SK-N-SH (cell line): Measurements from ENCODE around the gene FMOD. TPM values are rescaled to one million over a fixed set of nuclear protein-coding genes. Genes with fewer than 3 reads are reported as not detected.

ENCODE experiments used
- CTCF ChIA-PET: fragments of 300-600, 350-600 bp; formaldehyde crosslinking; extraction: SDS; loops from one replicate; lab custom pipeline; 2021; lab: Yijun Ruan, JAX
- POLR2A ChIA-PET: fragments of 350-600 bp; sonication (Branson Sonifier 250); formaldehyde crosslinking; extraction: SDS; loops from one replicate; lab custom pipeline; 2020; ENCODE audit warnings: antibody characterized with exemption, inconsistent platforms; lab: Yijun Ruan, JAX
- DNase-seq: peaks from one replicate; pipeline ENCODE4 v3.0.0; 2012
- H2AFZ ChIP-seq: fragments of 200-600 bp; sonication (generic); 2 replicates; pipeline ENCODE4 v1.8.1; 2016; ENCODE audit warnings: antibody characterized with exemption, mild to moderate bottlenecking, low read depth
- H3F3A ChIP-seq: fragments of 200-600 bp; sonication (generic); replicated peaks from 2 replicates; pipeline ENCODE3; 2016; ENCODE audit warnings: antibody characterized with exemption, mild to moderate bottlenecking; ENCODE audit not compliant: insufficient read depth
- H3K27ac ChIP-seq, 2 experiments: fragments of 200-500 bp in 1 of 2; fragments of 200-600 bp in 1 of 2; sonication (Bioruptor generic) in 1 of 2; sonication (generic), shearing (Covaris generic) in 1 of 2; 2 replicates each; pipeline versions ENCODE4 v1.5.1 to v1.6.1; 2014 to 2016; ENCODE audit warnings: low read depth in 2 of 2, inconsistent platforms in 1 of 2, low read length in 1 of 2, mild to moderate bottlenecking in 1 of 2, mixed read lengths in 1 of 2
- H3K27me3 ChIP-seq: fragments of 200-600 bp; sonication (generic), shearing (Covaris generic); 2 replicates; pipeline ENCODE4 v1.6.1; 2016; ENCODE audit warnings: mixed run types; ENCODE audit not compliant: insufficient read depth
- H3K36me3 ChIP-seq, 2 experiments: fragments of 200-500 bp in 1 of 2; fragments of 200-600 bp in 1 of 2; sonication (Bioruptor generic) in 1 of 2; sonication (generic) in 1 of 2; replicated peaks in 1 of 2; 2 replicates each; pipeline versions ENCODE3 to v1.5.1; 2014 to 2016; ENCODE audit warnings: low read length in 1 of 2, mild to moderate bottlenecking in 1 of 2; ENCODE audit not compliant: insufficient read depth in 2 of 2, control insufficient read depth in 1 of 2
- H3K4me1 ChIP-seq, 2 experiments: fragments of 200-500 bp in 1 of 2; fragments of 200-600 bp in 1 of 2; sonication (Bioruptor generic) in 1 of 2; sonication (generic), shearing (Covaris generic) in 1 of 2; 2 replicates each; pipeline versions ENCODE4 v1.5.1 to v1.6.1; 2014 to 2016; ENCODE audit warnings: low read depth in 1 of 2, low read length in 1 of 2, mixed run types in 1 of 2; ENCODE audit not compliant: insufficient read depth in 2 of 2, control insufficient read depth in 1 of 2
- H3K4me2 ChIP-seq: fragments of 200-600 bp; sonication (generic), shearing (Covaris generic); 2 replicates; pipeline ENCODE4 v1.6.1; 2017; ENCODE audit warnings: mixed run types
- H3K4me3 ChIP-seq, 2 experiments: fragments of 200-500 bp in 1 of 2; fragments of 200-600 bp in 1 of 2; sonication (Bioruptor generic) in 1 of 2; sonication (generic), shearing (Covaris generic) in 1 of 2; 2 replicates each; pipeline versions ENCODE4 v1.5.1 to v1.8.1; 2014 to 2016; ENCODE audit warnings: low read depth in 2 of 2, inconsistent platforms in 1 of 2, low read length in 1 of 2, mild to moderate bottlenecking in 1 of 2, mixed read lengths in 1 of 2, moderate library complexity in 1 of 2
- H3K79me2 ChIP-seq: fragments of 200-600 bp; sonication (generic); 2 replicates; pipeline ENCODE4 v1.8.1; 2017; ENCODE audit warnings: mild to moderate bottlenecking; ENCODE audit not compliant: insufficient read depth
- H3K9ac ChIP-seq: fragments of 200-600 bp; sonication (generic); 2 replicates; pipeline ENCODE4 v1.6.1; 2017; ENCODE audit warnings: mixed run types
- H3K9me2 ChIP-seq: fragments of 200-600 bp; sonication (generic); 2 replicates; pipeline ENCODE4 v1.6.1; 2017; ENCODE audit warnings: mixed run types
- H3K9me3 ChIP-seq: fragments of 200-600 bp; sonication (generic); 2 replicates; pipeline ENCODE4 v1.6.1; 2017; ENCODE audit warnings: mixed run types, mild to moderate bottlenecking, moderate library complexity
- H4K20me1 ChIP-seq: fragments of 200-600 bp; sonication (generic); 2 replicates; pipeline ENCODE4 v1.6.1; 2017; ENCODE audit warnings: mild to moderate bottlenecking, mixed run types; ENCODE audit not compliant: insufficient read depth
- ELF1 ChIP-seq: IDR thresholded peaks from 2 replicates; pipeline ENCODE4 v1.4.0; 2012
- EP300 ChIP-seq, 2 experiments: IDR thresholded peaks; 2 replicates each; pipeline versions ENCODE4 v1.4.0 to v1.6.1; 2012; ENCODE audit warnings: borderline replicate concordance in 1 of 2, low read depth in 1 of 2, low read length in 1 of 2
- FOXJ3 ChIP-seq: sonication (generic); formaldehyde crosslinking; IDR thresholded peaks from 2 replicates; pipeline ENCODE4 v1.5.1; 2020; ENCODE audit warnings: mild to moderate bottlenecking, missing genetic modification reagents
- FOXM1 ChIP-seq: IDR thresholded peaks from 2 replicates; pipeline ENCODE4 v1.4.0; 2012; ENCODE audit warnings: low read depth, mild to moderate bottlenecking
- GABPA ChIP-seq: IDR thresholded peaks from 2 replicates; pipeline ENCODE4 v1.4.0; 2012; ENCODE audit warnings: low read depth, mild to moderate bottlenecking
- GATA2 ChIP-seq: sonication (generic); formaldehyde crosslinking; IDR thresholded peaks from 2 replicates; pipeline ENCODE4 v1.5.0; 2020; ENCODE audit warnings: mild to moderate bottlenecking, missing genetic modification reagents
- JUND ChIP-seq: IDR thresholded peaks from 2 replicates; pipeline ENCODE4 v1.4.0; 2012
- NRF1 ChIP-seq: IDR thresholded peaks from 2 replicates; pipeline ENCODE4 v1.6.1; 2012; ENCODE audit warnings: low read depth, mild to moderate bottlenecking, low read length
- POLR2AphosphoS5 ChIP-seq: IDR thresholded peaks from 2 replicates; pipeline ENCODE4 v1.6.1; 2012; ENCODE audit warnings: low read depth, low read length
- RFX5 ChIP-seq: IDR thresholded peaks from 2 replicates; pipeline ENCODE4 v1.6.1; 2012; ENCODE audit warnings: mild to moderate bottlenecking, improper control_type of control experiment, low read length
- TCF12 ChIP-seq: IDR thresholded peaks from 2 replicates; pipeline ENCODE4 v1.4.0; 2012
- WGBS: methylation state at CpG from one replicate; pipeline ENCODE4 v1.1.6; 2017; ENCODE audit warnings: low lambda C conversion rate; 5-methylcytosine and 5-hydroxymethylcytosine counted together
- polyA plus RNA-seq, 3 experiments: library from polyadenylated mRNA; depleted of rRNA; stranded (reverse); fragments of >200 nt; gene quantifications; 2 replicates each; pipeline ENCODE4 v1.2.3, GENCODE V29; 2012
- TF ChIP-seq, protein P1 (sequence below): IDR thresholded peaks from 2 replicates; pipeline ENCODE4; 2012
- TF ChIP-seq, protein P2 (sequence below): IDR thresholded peaks from 2 replicates; pipeline ENCODE4 v1.4.0; 2012; ENCODE audit warnings: low read depth, borderline replicate concordance
- TF ChIP-seq, protein P3 (sequence below): IDR thresholded peaks from 2 replicates; pipeline ENCODE4 v1.6.1; 2012; ENCODE audit warnings: mild to moderate bottlenecking, low read depth, low read length, moderate library complexity
- TF ChIP-seq, protein P4 (sequence below): IDR thresholded peaks from 2 replicates; pipeline ENCODE4 v1.4.0; 2012; ENCODE audit warnings: low read depth, borderline replicate concordance
- TF ChIP-seq, protein P5 (sequence below): fragments of 150-350 bp; IDR thresholded peaks from 2 replicates; pipeline ENCODE4 v1.6.1; 2016; ENCODE audit warnings: mild to moderate bottlenecking, low read depth, low read length
- TF ChIP-seq, protein P6 (sequence below): fragments of 200-600 bp; sonication (generic); IDR thresholded peaks from 2 replicates; pipeline ENCODE4 v1.6.1; 2017; ENCODE audit warnings: antibody characterized with exemption, mild to moderate bottlenecking, moderate library complexity

FMOD gene
- polyA plus RNA-seq, 1 of the 3 experiments (the other 2 are of a cell fraction) = not detected

DNA sequence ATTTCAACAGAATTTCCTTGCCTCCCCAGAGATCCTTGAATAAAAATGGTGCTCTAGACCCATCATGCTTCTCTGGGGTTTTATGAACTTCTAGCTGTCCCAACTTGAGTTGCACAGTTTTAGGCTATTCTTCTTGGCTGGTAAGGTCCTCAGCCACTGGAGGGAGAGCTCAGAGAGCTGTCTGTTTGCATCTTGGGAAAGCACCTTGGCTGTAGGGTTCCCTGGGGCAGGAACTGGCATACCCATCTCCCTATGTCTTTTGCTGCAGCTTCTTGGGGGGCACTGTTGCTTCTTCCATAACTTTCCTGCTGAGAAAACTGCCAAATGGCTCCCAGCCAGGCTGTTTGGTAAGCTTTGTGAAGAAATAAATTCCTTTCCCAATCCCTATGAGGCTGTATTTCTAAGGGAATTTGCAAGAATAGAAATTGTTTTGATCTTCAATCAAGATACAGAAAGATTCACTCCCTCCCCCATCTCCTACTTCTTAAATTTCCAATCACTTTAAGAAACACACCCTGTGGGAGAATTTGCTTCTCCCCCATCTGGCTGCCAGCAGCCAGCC, 8.2 kb upstream of the FMOD start:
- DNase-seq = no peak
- H3F3A ChIP-seq = no peaks in the 10 kb centered on the region
- H3K4me1 ChIP-seq = peaks cover 0 to 34% of the 10 kb centered on the region in 2 experiments; a peak in 2 of 4 replicates
- H3K4me3 ChIP-seq = no peak overlapping the region
- no peak overlapping the region for H2AFZ ChIP-seq
- ChIA-PET CTCF (interaction anchor here (1.5 to 11.8 kb wide), 6 partner anchors 19 to 343 kb away, joined by 5 to 157 read pairs (median 9); no protein-coding TSS in a partner anchor), POLR2A (no interaction called here)
- H3K79me2 ChIP-seq = no peaks in the 10 kb centered on the region
- no peaks in the 10 kb centered on the region for H4K20me1 ChIP-seq
- no peak overlapping the region for H3K9ac ChIP-seq
- no peak overlapping the region for H3K27ac ChIP-seq
- H3K9me3 ChIP-seq = no peaks in the 10 kb centered on the region
- no peaks in the 10 kb centered on the region for H3K36me3 ChIP-seq
- no peaks in the 10 kb centered on the region for H3K9me2 ChIP-seq
- H3K27me3 ChIP-seq = peaks cover 44% of the 10 kb centered on the region; the same call in 1 of the 2 replicates
- TF ChIP-seq FOXM1 = no peak
- TF ChIP-seq TCF12 = no peak
- no peak for TF ChIP-seq GABPA
- TF ChIP-seq, all 33 proteins: peak for 0
- H3K4me2 ChIP-seq = no peak overlapping the region

DNA sequence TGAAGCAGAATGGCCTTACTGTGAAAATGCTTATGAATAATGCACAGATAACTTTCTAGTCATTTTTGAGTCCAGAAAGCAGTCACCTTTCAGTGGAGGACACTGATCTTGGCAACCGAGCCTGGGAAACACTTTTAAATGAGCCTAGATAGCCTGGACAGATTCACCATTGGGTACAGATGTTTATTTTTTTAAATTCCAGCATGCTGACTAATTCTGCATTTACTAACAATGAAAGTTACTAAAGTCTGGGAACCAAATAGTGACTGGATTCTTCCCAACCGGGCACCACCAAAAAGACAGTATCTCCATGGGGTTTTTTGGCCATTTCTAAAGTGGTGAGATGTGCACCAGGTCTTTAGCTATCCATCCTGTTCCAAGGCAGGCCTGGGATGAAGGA, 3.3 kb upstream of the FMOD start:
- H3F3A ChIP-seq = no peaks in the 10 kb centered on the region
- H3K4me1 ChIP-seq = no peaks in the 10 kb centered on the region
- WGBS = 31% methylated on average over 2 of the region's 2 CpGs
- H3K9me2 ChIP-seq = no peaks in the 10 kb centered on the region
- H2AFZ ChIP-seq = no peak overlapping the region
- no peaks in the 10 kb centered on the region for H3K79me2 ChIP-seq
- no peaks in the 10 kb centered on the region for H3K36me3 ChIP-seq
- CTCF ChIA-PET = interaction anchor here (1.3 to 27.9 kb wide), 4 partner anchors 13 to 86 kb away, joined by 4 to 817 read pairs (median 78); no protein-coding TSS in a partner anchor
- H3K4me3 ChIP-seq = no peak overlapping the region
- no peak overlapping the region for H3K4me2 ChIP-seq
- no peak overlapping the region for H3K27ac ChIP-seq
- POLR2A ChIA-PET = no interaction called here
- no peaks in the 10 kb centered on the region for H3K9me3 ChIP-seq
- DNase-seq = no peak
- H3K9ac ChIP-seq = no peak overlapping the region
- H3K27me3 ChIP-seq = peaks cover 60% of the 10 kb centered on the region; the same call in 1 of the 2 replicates
- H4K20me1 ChIP-seq = no peaks in the 10 kb centered on the region
- TF ChIP-seq, protein P1, sequence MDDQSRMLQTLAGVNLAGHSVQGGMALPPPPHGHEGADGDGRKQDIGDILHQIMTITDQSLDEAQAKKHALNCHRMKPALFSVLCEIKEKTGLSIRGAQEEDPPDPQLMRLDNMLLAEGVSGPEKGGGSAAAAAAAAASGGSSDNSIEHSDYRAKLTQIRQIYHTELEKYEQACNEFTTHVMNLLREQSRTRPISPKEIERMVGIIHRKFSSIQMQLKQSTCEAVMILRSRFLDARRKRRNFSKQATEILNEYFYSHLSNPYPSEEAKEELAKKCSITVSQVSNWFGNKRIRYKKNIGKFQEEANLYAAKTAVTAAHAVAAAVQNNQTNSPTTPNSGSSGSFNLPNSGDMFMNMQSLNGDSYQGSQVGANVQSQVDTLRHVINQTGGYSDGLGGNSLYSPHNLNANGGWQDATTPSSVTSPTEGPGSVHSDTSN = no peak
- TF ChIP-seq RFX5 (no peak), GABPA (no peak), FOXJ3 (no peak), POLR2AphosphoS5 (no peak), GATA2 (CRISPR knock-in tag) (no peak), NRF1 (no peak), ELF1 (no peak), EP300 (IDR thresholded peaks at IDR 0.05; ENCODE audit: borderline replicate concordance in 1 of 2, low read depth in 1 of 2, low read length in 1 of 2) (no peak), JUND (no peak)
- TF ChIP-seq, protein P2, sequence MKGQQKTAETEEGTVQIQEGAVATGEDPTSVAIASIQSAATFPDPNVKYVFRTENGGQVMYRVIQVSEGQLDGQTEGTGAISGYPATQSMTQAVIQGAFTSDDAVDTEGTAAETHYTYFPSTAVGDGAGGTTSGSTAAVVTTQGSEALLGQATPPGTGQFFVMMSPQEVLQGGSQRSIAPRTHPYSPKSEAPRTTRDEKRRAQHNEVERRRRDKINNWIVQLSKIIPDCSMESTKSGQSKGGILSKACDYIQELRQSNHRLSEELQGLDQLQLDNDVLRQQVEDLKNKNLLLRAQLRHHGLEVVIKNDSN = no peak
- TF ChIP-seq, protein P3, sequence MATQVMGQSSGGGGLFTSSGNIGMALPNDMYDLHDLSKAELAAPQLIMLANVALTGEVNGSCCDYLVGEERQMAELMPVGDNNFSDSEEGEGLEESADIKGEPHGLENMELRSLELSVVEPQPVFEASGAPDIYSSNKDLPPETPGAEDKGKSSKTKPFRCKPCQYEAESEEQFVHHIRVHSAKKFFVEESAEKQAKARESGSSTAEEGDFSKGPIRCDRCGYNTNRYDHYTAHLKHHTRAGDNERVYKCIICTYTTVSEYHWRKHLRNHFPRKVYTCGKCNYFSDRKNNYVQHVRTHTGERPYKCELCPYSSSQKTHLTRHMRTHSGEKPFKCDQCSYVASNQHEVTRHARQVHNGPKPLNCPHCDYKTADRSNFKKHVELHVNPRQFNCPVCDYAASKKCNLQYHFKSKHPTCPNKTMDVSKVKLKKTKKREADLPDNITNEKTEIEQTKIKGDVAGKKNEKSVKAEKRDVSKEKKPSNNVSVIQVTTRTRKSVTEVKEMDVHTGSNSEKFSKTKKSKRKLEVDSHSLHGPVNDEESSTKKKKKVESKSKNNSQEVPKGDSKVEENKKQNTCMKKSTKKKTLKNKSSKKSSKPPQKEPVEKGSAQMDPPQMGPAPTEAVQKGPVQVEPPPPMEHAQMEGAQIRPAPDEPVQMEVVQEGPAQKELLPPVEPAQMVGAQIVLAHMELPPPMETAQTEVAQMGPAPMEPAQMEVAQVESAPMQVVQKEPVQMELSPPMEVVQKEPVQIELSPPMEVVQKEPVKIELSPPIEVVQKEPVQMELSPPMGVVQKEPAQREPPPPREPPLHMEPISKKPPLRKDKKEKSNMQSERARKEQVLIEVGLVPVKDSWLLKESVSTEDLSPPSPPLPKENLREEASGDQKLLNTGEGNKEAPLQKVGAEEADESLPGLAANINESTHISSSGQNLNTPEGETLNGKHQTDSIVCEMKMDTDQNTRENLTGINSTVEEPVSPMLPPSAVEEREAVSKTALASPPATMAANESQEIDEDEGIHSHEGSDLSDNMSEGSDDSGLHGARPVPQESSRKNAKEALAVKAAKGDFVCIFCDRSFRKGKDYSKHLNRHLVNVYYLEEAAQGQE = no peak
- TF ChIP-seq, protein P4, sequence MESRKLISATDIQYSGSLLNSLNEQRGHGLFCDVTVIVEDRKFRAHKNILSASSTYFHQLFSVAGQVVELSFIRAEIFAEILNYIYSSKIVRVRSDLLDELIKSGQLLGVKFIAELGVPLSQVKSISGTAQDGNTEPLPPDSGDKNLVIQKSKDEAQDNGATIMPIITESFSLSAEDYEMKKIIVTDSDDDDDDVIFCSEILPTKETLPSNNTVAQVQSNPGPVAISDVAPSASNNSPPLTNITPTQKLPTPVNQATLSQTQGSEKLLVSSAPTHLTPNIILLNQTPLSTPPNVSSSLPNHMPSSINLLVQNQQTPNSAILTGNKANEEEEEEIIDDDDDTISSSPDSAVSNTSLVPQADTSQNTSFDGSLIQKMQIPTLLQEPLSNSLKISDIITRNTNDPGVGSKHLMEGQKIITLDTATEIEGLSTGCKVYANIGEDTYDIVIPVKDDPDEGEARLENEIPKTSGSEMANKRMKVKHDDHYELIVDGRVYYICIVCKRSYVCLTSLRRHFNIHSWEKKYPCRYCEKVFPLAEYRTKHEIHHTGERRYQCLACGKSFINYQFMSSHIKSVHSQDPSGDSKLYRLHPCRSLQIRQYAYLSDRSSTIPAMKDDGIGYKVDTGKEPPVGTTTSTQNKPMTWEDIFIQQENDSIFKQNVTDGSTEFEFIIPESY = no peak
- TF ChIP-seq, protein P5, sequence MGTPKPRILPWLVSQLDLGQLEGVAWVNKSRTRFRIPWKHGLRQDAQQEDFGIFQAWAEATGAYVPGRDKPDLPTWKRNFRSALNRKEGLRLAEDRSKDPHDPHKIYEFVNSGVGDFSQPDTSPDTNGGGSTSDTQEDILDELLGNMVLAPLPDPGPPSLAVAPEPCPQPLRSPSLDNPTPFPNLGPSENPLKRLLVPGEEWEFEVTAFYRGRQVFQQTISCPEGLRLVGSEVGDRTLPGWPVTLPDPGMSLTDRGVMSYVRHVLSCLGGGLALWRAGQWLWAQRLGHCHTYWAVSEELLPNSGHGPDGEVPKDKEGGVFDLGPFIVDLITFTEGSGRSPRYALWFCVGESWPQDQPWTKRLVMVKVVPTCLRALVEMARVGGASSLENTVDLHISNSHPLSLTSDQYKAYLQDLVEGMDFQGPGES = no peak
- TF ChIP-seq, protein P6, sequence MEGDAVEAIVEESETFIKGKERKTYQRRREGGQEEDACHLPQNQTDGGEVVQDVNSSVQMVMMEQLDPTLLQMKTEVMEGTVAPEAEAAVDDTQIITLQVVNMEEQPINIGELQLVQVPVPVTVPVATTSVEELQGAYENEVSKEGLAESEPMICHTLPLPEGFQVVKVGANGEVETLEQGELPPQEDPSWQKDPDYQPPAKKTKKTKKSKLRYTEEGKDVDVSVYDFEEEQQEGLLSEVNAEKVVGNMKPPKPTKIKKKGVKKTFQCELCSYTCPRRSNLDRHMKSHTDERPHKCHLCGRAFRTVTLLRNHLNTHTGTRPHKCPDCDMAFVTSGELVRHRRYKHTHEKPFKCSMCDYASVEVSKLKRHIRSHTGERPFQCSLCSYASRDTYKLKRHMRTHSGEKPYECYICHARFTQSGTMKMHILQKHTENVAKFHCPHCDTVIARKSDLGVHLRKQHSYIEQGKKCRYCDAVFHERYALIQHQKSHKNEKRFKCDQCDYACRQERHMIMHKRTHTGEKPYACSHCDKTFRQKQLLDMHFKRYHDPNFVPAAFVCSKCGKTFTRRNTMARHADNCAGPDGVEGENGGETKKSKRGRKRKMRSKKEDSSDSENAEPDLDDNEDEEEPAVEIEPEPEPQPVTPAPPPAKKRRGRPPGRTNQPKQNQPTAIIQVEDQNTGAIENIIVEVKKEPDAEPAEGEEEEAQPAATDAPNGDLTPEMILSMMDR = no peak
